GM12873 (cell line): ENCODE measurements around the gene BCAS3.

Source experiments
- TF ChIP-seq, protein P1 (sequence below): IDR thresholded peaks from 2 replicates; pipeline ENCODE4 v1.5.1; 2012; ENCODE audit warnings: low read depth, mild to moderate bottlenecking, moderate library complexity, low read length, control low read depth; ENCODE audit not compliant: insufficient read depth; ENCODE audit errors: missing control alignments

BCAS3 gene

GRCh38 chr17:61279476-61280145 lies 602.0 kb downstream of the BCAS3 start:
- TF ChIP-seq, protein P1, sequence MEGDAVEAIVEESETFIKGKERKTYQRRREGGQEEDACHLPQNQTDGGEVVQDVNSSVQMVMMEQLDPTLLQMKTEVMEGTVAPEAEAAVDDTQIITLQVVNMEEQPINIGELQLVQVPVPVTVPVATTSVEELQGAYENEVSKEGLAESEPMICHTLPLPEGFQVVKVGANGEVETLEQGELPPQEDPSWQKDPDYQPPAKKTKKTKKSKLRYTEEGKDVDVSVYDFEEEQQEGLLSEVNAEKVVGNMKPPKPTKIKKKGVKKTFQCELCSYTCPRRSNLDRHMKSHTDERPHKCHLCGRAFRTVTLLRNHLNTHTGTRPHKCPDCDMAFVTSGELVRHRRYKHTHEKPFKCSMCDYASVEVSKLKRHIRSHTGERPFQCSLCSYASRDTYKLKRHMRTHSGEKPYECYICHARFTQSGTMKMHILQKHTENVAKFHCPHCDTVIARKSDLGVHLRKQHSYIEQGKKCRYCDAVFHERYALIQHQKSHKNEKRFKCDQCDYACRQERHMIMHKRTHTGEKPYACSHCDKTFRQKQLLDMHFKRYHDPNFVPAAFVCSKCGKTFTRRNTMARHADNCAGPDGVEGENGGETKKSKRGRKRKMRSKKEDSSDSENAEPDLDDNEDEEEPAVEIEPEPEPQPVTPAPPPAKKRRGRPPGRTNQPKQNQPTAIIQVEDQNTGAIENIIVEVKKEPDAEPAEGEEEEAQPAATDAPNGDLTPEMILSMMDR = no peak

DNA sequence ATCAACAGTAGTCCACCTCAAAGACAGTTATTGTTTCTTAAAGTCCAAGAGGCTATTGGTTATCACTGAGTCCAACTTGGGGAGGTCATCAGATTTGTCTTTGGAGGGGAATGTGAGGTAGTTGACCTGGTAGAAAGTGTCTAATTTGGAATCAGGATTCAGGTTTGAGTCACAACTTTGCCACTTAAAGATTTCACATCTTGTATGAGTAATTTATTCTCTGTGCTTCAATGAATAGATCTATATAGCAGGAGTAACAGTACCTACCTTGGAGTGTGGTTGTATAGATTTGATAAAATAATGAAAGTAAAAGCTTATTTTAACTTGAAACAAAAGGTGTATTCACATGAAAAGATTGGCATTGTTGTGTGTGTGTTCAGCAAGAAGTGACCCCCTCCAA lies 602.7 kb downstream of the BCAS3 start:
- TF ChIP-seq, protein P1 = no peak

GRCh38 chr17:61280851-61281250 lies 603.2 kb downstream of the BCAS3 start:
- TF ChIP-seq, protein P1 = no peak

GRCh38 chr17:61282377-61282776 lies 604.7 kb downstream of the BCAS3 start:
- TF ChIP-seq, protein P1 = no peak

DNA sequence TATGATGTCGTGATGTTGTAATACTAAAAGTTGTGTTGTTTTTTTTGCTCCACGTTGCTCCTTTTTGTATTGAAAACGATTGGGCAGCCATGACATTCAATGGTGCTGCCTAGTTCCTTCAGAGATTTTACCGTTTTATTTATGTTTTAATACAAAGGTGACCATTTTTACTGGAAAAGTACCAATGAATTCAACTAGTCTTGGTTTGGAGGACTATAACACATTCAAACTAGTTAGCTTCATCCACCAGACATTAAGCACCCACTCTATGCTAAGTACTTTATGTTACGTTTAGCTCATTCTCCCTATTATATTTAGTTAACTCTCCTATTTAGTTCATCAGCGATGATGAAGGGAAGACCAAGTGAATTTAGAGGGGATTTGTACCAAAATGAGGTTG lies 605.4 kb downstream of the BCAS3 start:
- TF ChIP-seq, protein P1 = no peak

- TF ChIP-seq, protein P1 = no peak
These were observed 606.5 kb downstream of the BCAS3 start for GRCh38 chr17:61284174-61284573.

DNA sequence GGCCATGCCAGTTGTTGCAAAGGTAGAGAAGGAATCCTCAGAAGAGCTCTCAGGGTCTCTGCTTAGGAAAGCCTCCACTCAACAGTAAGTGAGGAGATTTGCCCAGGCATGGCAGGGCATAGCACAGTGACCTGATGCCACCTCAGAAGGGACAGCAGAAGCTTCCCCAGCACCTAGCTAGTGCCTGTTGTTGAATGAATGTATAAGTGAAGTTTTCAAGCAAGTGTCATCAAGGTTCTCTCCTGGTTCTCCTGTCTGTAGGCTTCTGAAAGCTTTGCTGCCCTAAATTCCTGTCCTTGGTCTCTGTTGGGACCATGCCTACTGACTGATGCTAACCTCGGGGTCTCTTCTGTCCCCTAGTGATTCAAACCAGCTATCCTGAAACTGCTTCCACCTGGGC lies 607.1 kb downstream of the BCAS3 start:
- TF ChIP-seq, protein P1 = no peak
